H9 (cell line): Measurements from ENCODE around the gene FARSB. TPM values are rescaled to one million over a fixed set of nuclear protein-coding genes. Genes with fewer than 3 reads are reported as not detected.

ENCODE experiments used
- DNase-seq: peaks from one replicate; pipeline ENCODE4 v3.0.0-alpha.2; 2017
- H2AFZ ChIP-seq: one replicate; pipeline ENCODE4 v1.6.1; 2013; ENCODE audit warnings: mild to moderate bottlenecking, low read length, control low read depth, moderate library complexity
- H2AK5ac ChIP-seq: 2 replicates; pipeline ENCODE4 v1.6.1; 2013; ENCODE audit warnings: low read length, control low read depth, mixed read lengths; ENCODE audit not compliant: insufficient read length
- H2BK120ac ChIP-seq: one replicate; pipeline ENCODE4 v1.6.1; 2013; ENCODE audit warnings: low read depth, mild to moderate bottlenecking, low read length, control low read depth, inconsistent platforms; ENCODE audit not compliant: poor library complexity, severe bottlenecking
- H2BK12ac ChIP-seq: 2 replicates; pipeline ENCODE4 v1.6.1; 2013; ENCODE audit warnings: low read length, control low read depth, mixed read lengths, low read depth; ENCODE audit not compliant: insufficient read length
- H2BK15ac ChIP-seq: 2 replicates; pipeline ENCODE4 v1.6.1; 2013; ENCODE audit warnings: low read depth, low read length, control low read depth
- H2BK20ac ChIP-seq: one replicate; pipeline ENCODE4 v1.6.1; 2013; ENCODE audit warnings: low read depth, mild to moderate bottlenecking, low read length, control low read depth, inconsistent platforms; ENCODE audit not compliant: poor library complexity, severe bottlenecking
- H2BK5ac ChIP-seq: 2 replicates; pipeline ENCODE4 v1.6.1; 2013; ENCODE audit warnings: low read length, control low read depth, mixed read lengths; ENCODE audit not compliant: insufficient read length
- H3K14ac ChIP-seq: 2 replicates; pipeline ENCODE4 v1.6.1; 2013; ENCODE audit warnings: low read length, control low read depth; ENCODE audit not compliant: insufficient read depth
- H3K18ac ChIP-seq: 2 replicates; pipeline ENCODE4 v1.6.1; 2013; ENCODE audit warnings: low read depth, mild to moderate bottlenecking, mixed read lengths, low read length, control low read depth; ENCODE audit not compliant: insufficient read length
- H3K23ac ChIP-seq: 2 replicates; pipeline ENCODE4 v1.6.1; 2013; ENCODE audit warnings: low read length, control low read depth, mixed read lengths, low read depth; ENCODE audit not compliant: insufficient read length
- H3K23me2 ChIP-seq: 2 replicates; pipeline ENCODE4 v1.6.1; 2013; ENCODE audit warnings: low read depth, mild to moderate bottlenecking, mixed read lengths, low read length, control low read depth; ENCODE audit not compliant: insufficient read length, poor library complexity, severe bottlenecking
- H3K27ac ChIP-seq: 2 replicates; pipeline ENCODE4 v1.5.1; 2013; ENCODE audit warnings: low read length, control low read depth, mixed read lengths, low read depth; ENCODE audit not compliant: insufficient read length
- H3K27me3 ChIP-seq: 2 replicates; pipeline ENCODE4 v1.6.1; 2013; ENCODE audit warnings: low read length, control low read depth, inconsistent platforms; ENCODE audit not compliant: insufficient read depth
- H3K4ac ChIP-seq: 2 replicates; pipeline ENCODE4 v1.6.1; 2013; ENCODE audit warnings: low read depth, mild to moderate bottlenecking, control low read depth, inconsistent platforms, low read length, moderate library complexity
- H3K4me1 ChIP-seq: 2 replicates; pipeline ENCODE4 v1.6.1; 2013; ENCODE audit warnings: low read length, control low read depth, inconsistent platforms; ENCODE audit not compliant: insufficient read depth
- H3K4me2 ChIP-seq: 2 replicates; pipeline ENCODE4 v1.6.1; 2013; ENCODE audit warnings: low read length, control low read depth, mixed read lengths; ENCODE audit not compliant: insufficient read length, insufficient read depth
- H3K56ac ChIP-seq: 2 replicates; pipeline ENCODE4 v1.6.1; 2013; ENCODE audit warnings: low read depth, mild to moderate bottlenecking, mixed read lengths, low read length, control low read depth; ENCODE audit not compliant: insufficient read length
- H3K79me1 ChIP-seq: 2 replicates; pipeline ENCODE4 v1.6.1; 2013; ENCODE audit warnings: low read depth, mild to moderate bottlenecking, moderate library complexity, low read length, control low read depth, inconsistent platforms; ENCODE audit not compliant: insufficient read depth, poor library complexity, severe bottlenecking
- H3K79me2 ChIP-seq: 2 replicates; pipeline ENCODE4 v1.6.1; 2013; ENCODE audit warnings: low read length, control low read depth, inconsistent platforms; ENCODE audit not compliant: insufficient read depth
- H3K9ac ChIP-seq: 2 replicates; pipeline ENCODE4 v1.6.1; 2013; ENCODE audit warnings: low read length, control low read depth, mixed read lengths; ENCODE audit not compliant: insufficient read length; ENCODE audit errors: extremely low read depth
- H3K9me3 ChIP-seq: one replicate; pipeline ENCODE4 v1.6.1; 2013; ENCODE audit warnings: low read depth, low read length, inconsistent platforms; ENCODE audit not compliant: control insufficient read depth
- H3T11ph ChIP-seq: one replicate; pipeline ENCODE4 v1.6.1; 2013; ENCODE audit warnings: mild to moderate bottlenecking, low read length, control low read depth, inconsistent platforms
- H4K20me1 ChIP-seq: one replicate; pipeline ENCODE4 v1.6.1; 2013; ENCODE audit not compliant: control insufficient read depth, insufficient read length, insufficient read depth
- H4K5ac ChIP-seq: 2 replicates; pipeline ENCODE4 v1.6.1; 2013; ENCODE audit warnings: low read depth, mild to moderate bottlenecking, mixed read lengths, low read length, control low read depth; ENCODE audit not compliant: insufficient read length
- H4K8ac ChIP-seq: replicated peaks from 2 replicates; pipeline ENCODE4 v1.6.1; 2013; ENCODE audit warnings: low read length, control low read depth, mixed read lengths, low read depth; ENCODE audit not compliant: insufficient read length
- H4K91ac ChIP-seq: 2 replicates; pipeline ENCODE4 v1.6.1; 2013; ENCODE audit warnings: low read depth, mild to moderate bottlenecking, moderate library complexity, mixed read lengths, low read length, control low read depth; ENCODE audit not compliant: insufficient read length
- H3K27ac Mint-ChIP-seq, 3 experiments: 2 replicates in 2 of 3; 3 replicates in 1 of 3; pipeline ENCODE4 v1.8.0; 2020 to 2021; ENCODE audit warnings: mixed read lengths in 3 of 3, mild to moderate bottlenecking in 1 of 3, moderate library complexity in 1 of 3
- H3K27me3 Mint-ChIP-seq: 2 replicates; pipeline ENCODE4 v1.8.0; 2021; ENCODE audit warnings: low read depth, mild to moderate bottlenecking, moderate library complexity, mixed read lengths
- H3K36me3 Mint-ChIP-seq, 3 experiments: 2 replicates in 2 of 3; 3 replicates in 1 of 3; pipeline ENCODE4 v1.8.0; 2020 to 2021; ENCODE audit warnings: low read depth in 3 of 3, mixed read lengths in 3 of 3; ENCODE audit not compliant: insufficient read depth in 1 of 3
- H3K4me1 Mint-ChIP-seq, 2 experiments: 2 replicates each; pipeline ENCODE4 v1.8.0; 2020; ENCODE audit warnings: mixed read lengths in 2 of 2
- H3K4me3 Mint-ChIP-seq, 2 experiments: 2 replicates in 1 of 2; 3 replicates in 1 of 2; pipeline ENCODE4 v1.8.0; 2020 to 2021; ENCODE audit warnings: mild to moderate bottlenecking in 2 of 2, mixed read lengths in 2 of 2, moderate library complexity in 1 of 2
- H3K9me3 Mint-ChIP-seq, 2 experiments: 2 replicates in 1 of 2; 3 replicates in 1 of 2; pipeline ENCODE4 v1.8.0; 2020; ENCODE audit warnings: mild to moderate bottlenecking in 2 of 2, mixed read lengths in 2 of 2, moderate library complexity in 1 of 2
- CTCF ChIP-seq: fragments of 200-600 bp; sonication (generic); conservative IDR thresholded peaks from 3 replicates; pipeline ENCODE4 v1.8.0; 2021; ENCODE audit warnings: antibody characterized with exemption, mild to moderate bottlenecking
- WGBS: extraction: QIAGEN DNeasy Blood & Tissue Kit; methylation state at CpG from one replicate; pipeline ENCODE4 v1.1.7; 2013; ENCODE audit warnings: missing lambda C conversion rate, low lambda C conversion rate, mixed read lengths; ENCODE audit not compliant: insufficient read length; ENCODE audit errors: extremely low coverage; 5-methylcytosine and 5-hydroxymethylcytosine counted together
- total RNA-seq: library from RNA; stranded (reverse); gene quantifications from 2 replicates; pipeline ENCODE4 v1.2.1, GENCODE V29; 2021

The FARSB gene
- total RNA-seq, 1 experiment from 2014 or later = 32.1 TPM

- Histone ChIP-seq H3K9ac (no peak overlapping the region), H3K9me3 (no peaks in the 10 kb centered on the region), H3K23ac (no peak overlapping the region), H3K4ac (no peak overlapping the region), H3K79me2 (no peaks in the 10 kb centered on the region; the same call in 1 of the 2 replicates), H3K18ac (no peak overlapping the region), H4K20me1 (no peaks in the 10 kb centered on the region), H3K79me1 (no peaks in the 10 kb centered on the region), H3K14ac (no peak overlapping the region), H2BK12ac (no peak overlapping the region), H3K23me2 (no peaks in the 10 kb centered on the region), H3K27ac (no peak overlapping the region), H2BK120ac (no peak overlapping the region), H2BK5ac (no peak overlapping the region), H4K5ac (no peak overlapping the region), H2BK15ac (no peak overlapping the region), H3K56ac (no peak overlapping the region), H3T11ph (no peak overlapping the region), H2BK20ac (no peak overlapping the region), H3K4me1 (no peaks in the 10 kb centered on the region), H2AFZ (no peak overlapping the region), H4K91ac (no peak overlapping the region), H2AK5ac (no peak overlapping the region), H3K4me2 (no peak overlapping the region), H4K8ac (no peak overlapping the region), H3K27me3 (no peaks in the 10 kb centered on the region)
- TF ChIP-seq CTCF = no peak
- Mint-ChIP-seq H3K27ac (no peak overlapping the region), H3K27me3 (no peaks in the 10 kb centered on the region), H3K9me3 (peaks cover 0 to under 1% of the 10 kb centered on the region in 2 experiments; a peak in 1 of 5 replicates), H3K36me3 (peaks cover 16 to 42% (median 36%) of the 10 kb centered on the region in 3 experiments), H3K4me3 (no peak overlapping the region), H3K4me1 (0 out of 4 replicates have a peak, but pooled peaks cover 0 to 4% of the 10 kb centered on the region in 2 experiments)
- no CpG with 5 or more reads among the region's 2 CpGs for WGBS
- DNase-seq = no peak
Observed at GRCh38 chr2:222595581-222595980, 60.3 kb downstream of the FARSB start.
